ENCODE data around the gene HOXD10. TPM values are rescaled to one million over a fixed set of nuclear protein-coding genes. Genes with fewer than 3 reads are reported as not detected.

Gene HOXD10
- total and polyA plus RNA-seq, 12 donors, result not detected

GRCh38 chr2:176128982-176129796 is 12.6 kb downstream of the HOXD10 start, which contains the start of gene HOXD8:
HOXD8 (plus strand) TSS chr2:176129705; CDS start chr2:176130367, 662 bp downstream.
- Histone ChIP-seq H3K9me3 (no peaks in the 10 kb centered on the region), H3K27ac (peak within 1 kb of the TSS in 7 of 10 donors; percentile 5 to 80 (median 38)), H3K4me3 (peak within 1 kb of the TSS in 9 of 10 donors; percentile 20 to 51 (median 39)), H3K4me1 (peaks cover 0 to 44% (median 11%) of the 10 kb centered on the region in 9 donors), H3K36me3 (no peaks in the 10 kb centered on the region), H3K27me3 (peaks cover 58 to 99% (median 97%) of the 10 kb centered on the region in 7 donors)
- 2 to 3% methylated on average over 64 of the region's 64 CpGs for WGBS, 2 donors
- ATAC-seq, result peak in 3 of 8 donors; percentile 19 to 32 (median 28)
- TF ChIP-seq CTCF (IDR thresholded peaks at IDR 0.05), result no peak
- intact Hi-C loops (cut with DNase I), result loop anchor here (2.0 to 10.0 kb wide), 9 partner anchors 423 to 1018 kb away; no protein-coding TSS in a partner anchor
- DNase-seq, result peak in 1 of 2 donors; percentile 43

GRCh38 chr2:176129813-176130146 is 13.2 kb downstream of the HOXD10 start:
- WGBS, 2 donors, result 1 to 2% methylated on average over 28 to 43 of the region's 43 CpGs
- Histone ChIP-seq H3K4me3 (peak overlapping the region in 9 of 10 donors; percentile 19 to 51 (median 39)), H3K9me3 (no peaks in the 10 kb centered on the region), H3K4me1 (peaks cover 0 to 44% (median 11%) of the 10 kb centered on the region in 9 donors), H3K36me3 (no peaks in the 10 kb centered on the region), H3K27ac (peak overlapping the region in 4 of 10 donors; percentile 20 to 80 (median 58)), H3K27me3 (peaks cover 52 to 99% (median 97%) of the 10 kb centered on the region in 7 donors)
- TF ChIP-seq CTCF (IDR thresholded peaks at IDR 0.05), result no peak
- intact Hi-C loops (cut with DNase I), result loop anchor here (2.0 to 10.0 kb wide), 10 partner anchors 323 to 1018 kb away; no protein-coding TSS in a partner anchor
- DNase-seq (no peak), ATAC-seq (peak in 1 of 8 donors; percentile 53)

- DNase-seq (no peak), ATAC-seq (peak in 3 of 8 donors; percentile 28 to 61 (median 38))
- peaks cover 46 to 99% (median 97%) of the 10 kb centered on the region in 7 donors for H3K27me3 ChIP-seq
- no peak for TF ChIP-seq CTCF (IDR thresholded peaks at IDR 0.05)
- WGBS, 2 donors, result 1 to 2% methylated on average over 89 to 100 of the region's 100 CpGs
- intact Hi-C loops (cut with DNase I), result loop anchor here in 2 of 10 donors (5.0 to 10.0 kb wide), 2 partner anchors 322 to 684 kb away; no protein-coding TSS in a partner anchor
- peak overlapping the region in 9 of 10 donors; percentile 20 to 51 (median 38) for H3K4me3 ChIP-seq
- no peaks in the 10 kb centered on the region for H3K9me3 ChIP-seq
- no peaks in the 10 kb centered on the region for H3K36me3 ChIP-seq
- peak overlapping the region in 7 of 10 donors; percentile 5 to 80 (median 38) for H3K27ac ChIP-seq
- H3K4me1 ChIP-seq, result peaks cover 0 to 44% (median 11%) of the 10 kb centered on the region in 9 donors
Measured at GRCh38 chr2:176130147-176130956, 13.8 kb downstream of the HOXD10 start.

Measured in heart right ventricle (tissue), 16 donors.